ENCODE measurements around the gene HOXA11.

The HOXA11 gene

DNA sequence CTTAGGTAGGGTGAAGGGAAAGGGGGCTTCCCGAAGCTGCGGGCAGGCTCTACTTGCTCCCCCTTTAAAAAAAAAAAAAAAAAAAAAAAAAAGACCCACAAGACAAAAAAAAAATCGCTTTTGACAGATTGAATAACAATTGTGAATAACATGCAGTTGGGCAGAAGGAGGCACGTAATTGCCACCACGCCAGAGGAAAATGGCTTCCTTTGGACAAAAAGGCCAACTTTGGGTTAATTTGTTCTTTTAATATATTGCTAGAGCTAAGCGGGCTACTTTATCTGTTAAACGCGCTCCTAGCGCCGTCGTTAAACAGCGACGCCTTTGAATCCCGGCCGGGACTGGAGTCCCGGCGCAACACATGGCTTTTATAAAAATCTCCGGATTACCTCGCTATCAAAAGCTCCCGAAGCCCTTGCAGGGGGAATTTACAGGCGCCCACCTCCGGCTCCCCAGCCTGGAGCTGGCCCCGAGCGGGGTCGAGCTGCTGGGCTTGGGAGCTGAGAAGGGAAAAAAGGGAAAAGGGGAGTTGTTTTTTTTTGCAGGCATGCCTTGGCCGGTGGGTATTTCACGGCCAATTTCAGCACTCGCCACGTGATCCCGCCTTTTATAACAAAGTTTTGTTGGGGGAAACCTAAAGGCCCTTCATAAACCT, 1.2 kb downstream of the HOXA11 start:
- TF ChIP-seq, protein P1, sequence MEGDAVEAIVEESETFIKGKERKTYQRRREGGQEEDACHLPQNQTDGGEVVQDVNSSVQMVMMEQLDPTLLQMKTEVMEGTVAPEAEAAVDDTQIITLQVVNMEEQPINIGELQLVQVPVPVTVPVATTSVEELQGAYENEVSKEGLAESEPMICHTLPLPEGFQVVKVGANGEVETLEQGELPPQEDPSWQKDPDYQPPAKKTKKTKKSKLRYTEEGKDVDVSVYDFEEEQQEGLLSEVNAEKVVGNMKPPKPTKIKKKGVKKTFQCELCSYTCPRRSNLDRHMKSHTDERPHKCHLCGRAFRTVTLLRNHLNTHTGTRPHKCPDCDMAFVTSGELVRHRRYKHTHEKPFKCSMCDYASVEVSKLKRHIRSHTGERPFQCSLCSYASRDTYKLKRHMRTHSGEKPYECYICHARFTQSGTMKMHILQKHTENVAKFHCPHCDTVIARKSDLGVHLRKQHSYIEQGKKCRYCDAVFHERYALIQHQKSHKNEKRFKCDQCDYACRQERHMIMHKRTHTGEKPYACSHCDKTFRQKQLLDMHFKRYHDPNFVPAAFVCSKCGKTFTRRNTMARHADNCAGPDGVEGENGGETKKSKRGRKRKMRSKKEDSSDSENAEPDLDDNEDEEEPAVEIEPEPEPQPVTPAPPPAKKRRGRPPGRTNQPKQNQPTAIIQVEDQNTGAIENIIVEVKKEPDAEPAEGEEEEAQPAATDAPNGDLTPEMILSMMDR (IDR thresholded peaks at IDR 0.05), result no peak

DNA sequence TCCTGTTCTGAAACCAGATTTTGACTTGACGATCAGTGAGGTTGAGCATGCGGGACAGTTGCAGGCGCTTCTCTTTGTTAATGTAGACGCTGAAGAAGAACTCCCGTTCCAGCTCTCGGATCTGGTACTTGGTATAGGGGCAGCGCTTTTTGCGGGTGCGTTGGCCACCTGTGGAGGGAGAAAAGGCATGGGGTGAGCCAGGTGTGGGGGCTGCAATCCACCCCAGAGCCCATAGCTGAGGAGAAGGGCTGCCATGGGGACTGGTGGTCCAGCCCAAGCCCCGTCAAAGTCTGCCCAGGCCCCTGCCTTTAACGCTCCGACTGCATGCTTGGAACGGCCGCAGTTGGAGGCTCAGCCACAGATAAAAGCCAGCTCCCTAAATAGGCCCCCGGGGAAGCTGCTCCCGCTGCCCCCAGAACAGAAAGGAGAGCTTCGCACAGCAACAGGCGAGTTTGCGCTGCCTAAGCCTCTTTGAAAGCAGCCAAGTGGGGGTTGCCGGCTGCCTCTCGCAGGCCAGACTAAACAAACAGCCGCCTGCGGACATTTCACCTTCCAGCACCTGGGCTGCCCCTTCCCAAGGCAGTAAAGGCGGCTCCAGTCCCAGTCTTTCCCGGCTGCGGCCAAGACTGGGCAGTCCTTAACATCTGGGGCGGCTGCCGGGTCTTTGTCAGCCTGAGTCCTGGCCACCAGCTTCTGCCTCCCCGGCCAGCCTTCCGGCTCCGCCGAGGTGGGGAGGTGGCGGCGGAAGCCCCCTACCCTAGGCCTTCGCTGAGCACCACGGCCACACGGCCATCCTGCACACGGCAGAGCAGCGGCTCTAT, 2.0 kb downstream of the HOXA11 start:
- TF ChIP-seq, protein P1 (IDR thresholded peaks at IDR 0.05), result no peak

DNA sequence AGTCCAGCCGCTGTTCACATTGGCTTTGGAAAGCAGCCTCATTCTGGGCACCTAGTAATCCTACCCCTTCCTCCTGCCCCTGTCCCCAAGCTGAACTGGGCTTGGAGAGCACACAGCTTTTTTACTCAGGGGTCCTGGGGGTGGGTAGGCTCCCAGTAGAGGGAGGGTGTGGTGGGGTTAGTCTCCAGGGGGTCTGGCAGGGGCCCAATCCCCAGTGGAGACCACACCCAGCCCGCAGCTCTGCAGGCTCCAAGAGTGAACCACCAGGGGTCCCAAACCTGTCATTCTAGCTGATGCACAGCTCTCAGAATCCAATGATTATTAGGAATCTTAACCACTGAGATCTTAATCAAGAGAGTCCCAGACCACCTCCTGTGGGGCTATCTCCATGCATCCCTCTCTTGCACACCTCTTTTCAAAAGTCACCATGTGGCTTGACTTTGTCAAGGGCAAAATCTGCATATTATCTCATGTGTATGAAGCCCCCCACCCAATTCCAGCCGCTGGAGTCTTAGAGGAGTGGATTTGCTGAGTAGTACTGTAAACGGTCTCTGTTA, 2.7 kb downstream of the HOXA11 start:
- TF ChIP-seq, protein P1 (IDR thresholded peaks at IDR 0.05), result no peak

DNA sequence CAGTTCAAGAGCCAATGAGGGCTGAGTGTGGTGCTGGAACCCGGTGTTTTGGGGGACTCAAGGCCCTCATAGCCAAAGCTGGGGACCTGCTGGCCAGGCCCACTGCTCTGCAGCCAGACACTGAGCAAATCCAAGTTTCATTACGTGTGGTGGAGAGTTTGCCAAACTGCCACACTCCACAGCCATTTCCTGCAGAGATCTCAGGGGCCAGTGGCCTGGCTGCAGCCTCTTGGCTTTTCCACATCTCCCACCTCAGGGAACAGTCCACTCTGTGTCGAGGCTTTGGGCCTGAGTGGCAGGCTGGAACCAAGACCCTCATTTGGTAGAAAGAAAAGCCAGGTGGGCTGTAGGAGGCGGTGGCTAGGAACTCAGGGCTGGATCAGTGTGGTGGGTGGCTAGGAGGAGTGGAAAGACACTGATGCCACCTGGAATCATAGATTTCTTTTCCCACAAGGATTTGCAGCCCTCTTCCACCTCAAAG, 3.2 kb downstream of the HOXA11 start:
- TF ChIP-seq, protein P1 (IDR thresholded peaks at IDR 0.05), result no peak

DNA sequence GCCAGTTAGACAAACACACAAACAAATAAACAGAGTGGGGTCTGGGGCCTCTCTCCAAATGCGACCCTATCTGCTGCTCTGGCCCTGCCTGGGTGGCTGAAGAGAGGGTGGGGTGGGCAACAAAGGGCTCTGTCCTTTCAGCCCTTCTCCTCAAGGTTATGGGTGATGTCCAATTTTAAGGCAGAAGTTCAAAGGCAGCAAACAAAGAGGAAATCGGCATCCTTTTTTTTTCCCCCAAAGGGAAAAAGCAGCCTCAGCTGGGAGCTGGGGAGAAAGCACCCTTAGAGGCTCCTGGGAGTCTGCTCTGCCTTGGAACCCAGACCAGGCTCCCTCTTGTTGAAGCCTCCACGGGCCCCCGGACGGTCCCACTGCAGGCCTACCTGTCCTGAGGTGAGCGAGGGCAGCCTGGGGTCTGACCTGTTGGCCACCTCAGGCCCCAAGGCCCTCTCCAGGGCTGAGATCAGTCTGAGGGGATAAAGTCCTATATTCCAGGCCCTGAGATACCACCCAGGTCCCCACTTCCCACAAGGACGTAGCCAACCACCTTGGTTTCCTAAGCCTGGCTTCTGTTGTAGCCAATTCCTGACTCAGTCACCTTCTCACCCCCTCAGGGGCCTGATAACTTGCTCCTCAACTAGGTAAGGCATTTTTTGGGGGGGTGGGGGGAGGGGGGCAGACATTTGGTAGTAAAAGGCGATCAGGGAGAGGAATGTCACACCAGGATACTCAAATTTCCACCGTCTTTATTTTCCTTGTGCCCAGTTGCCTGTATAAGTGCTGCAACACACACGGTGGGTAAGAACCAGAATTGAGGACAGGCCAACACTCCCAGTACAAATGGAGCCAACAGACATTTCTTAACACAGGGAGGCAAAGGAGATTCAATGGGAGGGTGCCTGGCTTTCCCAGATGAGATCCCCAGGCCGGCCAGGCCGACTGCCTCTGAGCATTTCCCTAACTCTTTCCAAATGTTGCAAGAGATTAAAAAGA, 4.3 kb downstream of the HOXA11 start:
- TF ChIP-seq, protein P1 (IDR thresholded peaks at IDR 0.05), result no peak

DNA sequence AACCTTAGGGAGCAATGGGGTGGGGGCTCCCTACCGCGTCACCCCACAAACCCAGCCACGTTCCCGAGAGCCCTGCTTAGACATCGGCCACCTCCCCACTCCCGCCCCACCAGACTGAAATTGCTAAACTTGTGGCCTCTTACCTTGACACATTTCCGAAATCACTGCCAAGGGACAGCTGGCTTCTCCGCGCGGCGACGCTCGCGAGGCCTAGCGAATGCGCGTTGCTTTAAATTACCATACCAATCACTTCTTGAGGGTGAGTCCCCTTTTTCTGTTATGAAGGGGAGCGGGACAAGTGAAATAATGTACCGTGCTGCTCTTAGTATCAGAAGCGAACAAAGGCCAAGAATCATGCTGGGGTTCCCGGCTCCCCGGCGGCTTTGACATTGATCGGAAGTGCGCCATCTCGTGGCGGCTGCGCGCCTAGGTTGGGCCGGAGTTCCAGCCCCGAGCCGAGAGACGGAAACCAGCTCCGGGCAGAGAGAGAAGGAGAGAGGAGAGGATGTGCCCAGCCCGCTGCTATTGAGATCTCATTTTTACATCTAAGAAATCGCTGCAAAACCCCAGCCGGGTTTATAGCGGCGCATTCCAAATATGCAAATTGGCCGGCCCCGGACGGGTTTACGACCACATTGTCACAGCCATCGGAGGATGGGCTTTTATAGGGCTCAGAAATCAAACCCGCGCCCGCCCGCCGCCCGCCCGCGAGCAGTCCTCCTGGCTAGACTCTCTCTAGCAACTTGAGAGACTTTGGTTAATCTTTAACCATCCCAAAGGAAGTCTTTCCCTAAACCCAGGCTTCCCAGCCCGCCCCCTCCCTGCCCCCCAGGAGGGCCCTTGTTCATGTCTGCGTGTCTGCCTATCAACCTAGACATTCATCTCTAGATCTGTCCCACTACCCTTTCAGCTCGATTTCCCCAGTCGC, 5.3 kb downstream of the HOXA11 start:
- TF ChIP-seq, protein P1 (IDR thresholded peaks at IDR 0.05), result peak; percentile 90

Measured in LNCAP (cell line).